GM12872 (cell line): ENCODE data around the gene ACE.

Source experiments
- TF ChIP-seq, protein P1 (sequence below): IDR thresholded peaks from 3 replicates; pipeline ENCODE4 v1.5.1; 2011; ENCODE audit warnings: low read depth, mild to moderate bottlenecking, low read length, moderate library complexity; ENCODE audit not compliant: insufficient read depth

The ACE gene

GRCh38 chr17:63451150-63451549 is 25.7 kb upstream of the ACE start:
- TF ChIP-seq, protein P1, sequence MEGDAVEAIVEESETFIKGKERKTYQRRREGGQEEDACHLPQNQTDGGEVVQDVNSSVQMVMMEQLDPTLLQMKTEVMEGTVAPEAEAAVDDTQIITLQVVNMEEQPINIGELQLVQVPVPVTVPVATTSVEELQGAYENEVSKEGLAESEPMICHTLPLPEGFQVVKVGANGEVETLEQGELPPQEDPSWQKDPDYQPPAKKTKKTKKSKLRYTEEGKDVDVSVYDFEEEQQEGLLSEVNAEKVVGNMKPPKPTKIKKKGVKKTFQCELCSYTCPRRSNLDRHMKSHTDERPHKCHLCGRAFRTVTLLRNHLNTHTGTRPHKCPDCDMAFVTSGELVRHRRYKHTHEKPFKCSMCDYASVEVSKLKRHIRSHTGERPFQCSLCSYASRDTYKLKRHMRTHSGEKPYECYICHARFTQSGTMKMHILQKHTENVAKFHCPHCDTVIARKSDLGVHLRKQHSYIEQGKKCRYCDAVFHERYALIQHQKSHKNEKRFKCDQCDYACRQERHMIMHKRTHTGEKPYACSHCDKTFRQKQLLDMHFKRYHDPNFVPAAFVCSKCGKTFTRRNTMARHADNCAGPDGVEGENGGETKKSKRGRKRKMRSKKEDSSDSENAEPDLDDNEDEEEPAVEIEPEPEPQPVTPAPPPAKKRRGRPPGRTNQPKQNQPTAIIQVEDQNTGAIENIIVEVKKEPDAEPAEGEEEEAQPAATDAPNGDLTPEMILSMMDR: no peak

DNA sequence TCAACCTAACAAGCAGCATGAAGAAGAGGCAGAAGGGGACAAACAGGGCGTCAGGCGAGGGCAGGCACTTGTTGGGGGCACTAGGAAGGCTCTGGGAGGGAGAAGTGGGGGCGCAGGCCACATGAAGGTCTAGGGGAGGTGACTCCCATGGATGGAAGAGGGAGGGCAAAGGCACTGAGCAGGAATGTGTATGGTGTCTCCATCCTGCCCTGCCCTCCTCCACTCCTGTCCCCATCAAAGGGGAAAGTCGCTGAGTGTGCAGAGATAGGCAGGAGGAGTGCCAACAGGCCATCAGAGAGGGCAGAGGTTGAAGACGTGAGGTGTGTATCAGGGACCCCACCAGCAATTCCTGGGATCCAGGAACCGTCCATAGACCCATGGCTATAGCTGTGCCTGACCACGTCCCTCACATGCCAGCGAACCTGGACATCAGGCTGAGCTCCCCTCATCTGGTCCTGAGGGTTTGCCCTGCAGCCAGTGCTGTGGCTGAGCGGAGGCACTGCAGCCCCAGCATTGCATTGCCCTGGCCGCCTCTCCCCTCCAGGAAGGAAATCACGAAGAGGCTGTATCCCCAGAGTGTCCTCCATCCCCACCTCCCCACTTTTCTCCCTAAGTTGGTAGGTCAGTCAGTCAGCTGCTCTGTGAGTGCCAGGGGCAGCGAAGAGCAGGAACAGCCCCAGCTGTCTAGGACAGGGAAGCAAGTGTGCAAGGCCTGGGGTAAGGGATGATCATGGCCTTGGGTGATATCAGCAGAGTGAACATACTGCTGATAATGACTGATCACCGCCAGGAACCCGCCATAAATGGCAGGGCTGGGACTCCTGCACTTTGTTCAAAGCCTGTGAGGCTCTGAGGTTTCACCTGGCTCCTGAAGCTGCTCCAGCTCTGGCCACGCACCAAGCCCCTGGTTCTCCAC is 24.6 kb upstream of the ACE start:
- TF ChIP-seq, protein P1: no peak

DNA sequence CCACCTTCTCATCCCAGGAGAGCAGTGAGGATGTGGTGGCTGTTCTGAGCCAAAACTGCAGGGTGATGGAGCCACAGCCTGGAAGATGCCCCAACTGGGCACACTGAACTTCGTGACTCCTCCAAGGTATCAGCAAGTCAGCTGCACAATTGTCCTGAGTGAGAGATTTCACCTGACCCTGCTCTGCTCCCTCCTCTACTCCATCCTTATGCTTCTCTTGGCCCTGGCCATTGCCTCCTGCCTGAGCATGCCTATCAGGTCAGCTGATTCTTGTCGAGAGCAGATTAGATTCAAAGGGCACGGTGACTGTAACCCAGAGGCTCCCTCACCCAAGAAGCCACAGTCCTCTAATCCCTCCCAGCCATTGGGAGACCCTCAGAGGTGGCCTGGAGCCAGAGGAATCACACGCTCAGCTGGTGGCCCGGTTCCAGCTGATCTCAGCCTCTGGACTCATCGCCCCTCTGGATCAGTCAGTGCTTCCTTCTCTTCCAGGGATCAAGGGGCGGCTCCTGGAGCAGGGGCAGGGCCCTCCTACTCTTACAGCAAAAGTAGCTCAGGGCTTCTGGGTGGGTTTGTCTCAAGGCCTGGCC is 23.8 kb upstream of the ACE start:
- TF ChIP-seq, protein P1: no peak

- TF ChIP-seq, protein P1: no peak
Observed at GRCh38 chr17:63454915-63455314, 21.9 kb upstream of the ACE start.

GRCh38 chr17:63455417-63455816 is 21.4 kb upstream of the ACE start:
- TF ChIP-seq, protein P1: no peak

GRCh38 chr17:63458478-63458877 is 18.4 kb upstream of the ACE start:
- TF ChIP-seq, protein P1: no peak

- TF ChIP-seq, protein P1: no peak
Observed at GRCh38 chr17:63460018-63460417, 16.8 kb upstream of the ACE start.
